CD4-positive, CD25-positive, alpha-beta regulatory T cell (primary cell): Measurements from ENCODE around the gene TOLLIP. TPM values are rescaled to one million over a fixed set of nuclear protein-coding genes. Genes with fewer than 3 reads are reported as not detected.

ENCODE experiments used
- ATAC-seq, 2 donors: fragments of 150-1000 bp; cut with Tn5 transposase; one replicate each; pipeline ENCODE4 v1.10.0; 2021; ENCODE audit warnings: low read depth in 2 of 2, moderate number of reproducible peaks in 2 of 2, moderate library complexity in 1 of 2
- DNase-seq, 3 donors: peaks; one replicate each; pipeline versions ENCODE4 v3.0.0 to v3.0.0-alpha.2; 2012 to 2022; ENCODE audit warnings: mixed read lengths in 1 of 3
- H3K27ac ChIP-seq: one replicate; pipeline ENCODE4 v1.7.0; 2013; ENCODE audit warnings: mild to moderate bottlenecking, low read length; ENCODE audit not compliant: insufficient read depth, poor library complexity, severe bottlenecking
- H3K27me3 ChIP-seq: one replicate; pipeline ENCODE4 v1.7.0; 2013; ENCODE audit warnings: low read length; ENCODE audit not compliant: control insufficient read depth, insufficient read depth
- H3K36me3 ChIP-seq: one replicate; pipeline ENCODE4 v1.7.0; 2013; ENCODE audit warnings: mild to moderate bottlenecking, low read length, moderate library complexity; ENCODE audit not compliant: control insufficient read depth, insufficient read depth
- H3K4me1 ChIP-seq: 2 replicates; pipeline ENCODE4 v1.7.0; 2013; ENCODE audit warnings: mild to moderate bottlenecking, low read length; ENCODE audit not compliant: insufficient read depth, control insufficient read depth, poor library complexity, severe bottlenecking
- H3K4me3 ChIP-seq: one replicate; pipeline ENCODE4 v1.7.0; 2013; ENCODE audit warnings: low read depth, mild to moderate bottlenecking, low read length, moderate library complexity
- H3K9me3 ChIP-seq, 2 experiments: 1 replicate in 1 of 2; 2 replicates in 1 of 2; pipeline ENCODE4 v1.7.0; 2013; ENCODE audit warnings: low read length in 2 of 2, mild to moderate bottlenecking in 1 of 2, moderate library complexity in 1 of 2; ENCODE audit not compliant: control insufficient read depth in 2 of 2
- H3K27ac Mint-ChIP-seq, 3 donors: one replicate each; pipeline ENCODE4 v1.8.0; 2020 to 2022; ENCODE audit warnings: mild to moderate bottlenecking in 3 of 3, mixed read lengths in 3 of 3, moderate library complexity in 2 of 3
- H3K27me3 Mint-ChIP-seq: one replicate; pipeline ENCODE4 v1.8.0; 2022; ENCODE audit warnings: mild to moderate bottlenecking, mixed read lengths
- H3K36me3 Mint-ChIP-seq: one replicate; pipeline ENCODE4 v1.8.0; 2020; ENCODE audit warnings: mixed read lengths
- H3K4me1 Mint-ChIP-seq, 4 donors: one replicate each; pipeline ENCODE4 v1.8.0; 2020 to 2022; ENCODE audit warnings: mixed read lengths in 4 of 4, mild to moderate bottlenecking in 1 of 4
- H3K4me3 Mint-ChIP-seq, 4 donors: one replicate each; pipeline ENCODE4 v1.8.0; 2020 to 2022; ENCODE audit warnings: mild to moderate bottlenecking in 4 of 4, mixed read lengths in 4 of 4, moderate library complexity in 3 of 4
- H3K9me3 Mint-ChIP-seq, 7 donors: one replicate each; pipeline ENCODE4 v1.8.0; 2020 to 2022; ENCODE audit warnings: mixed read lengths in 7 of 7, mild to moderate bottlenecking in 3 of 7, moderate library complexity in 2 of 7
- polyA plus RNA-seq, 4 donors: library from polyadenylated mRNA; unstranded; fragments of 300-500 nt; fragmentation: Illumina TruSeq; gene quantifications; one replicate each; pipeline ENCODE4 v1.2.3, GENCODE V29; 2021
- total RNA-seq: library from RNA; stranded (reverse); gene quantifications from one replicate; pipeline ENCODE4 v1.2.3, GENCODE V29; 2022

The TOLLIP gene
- total and polyA plus RNA-seq, 5 donors from 2014 or later = 25.3 to 60.0 (median 30.8) TPM

DNA sequence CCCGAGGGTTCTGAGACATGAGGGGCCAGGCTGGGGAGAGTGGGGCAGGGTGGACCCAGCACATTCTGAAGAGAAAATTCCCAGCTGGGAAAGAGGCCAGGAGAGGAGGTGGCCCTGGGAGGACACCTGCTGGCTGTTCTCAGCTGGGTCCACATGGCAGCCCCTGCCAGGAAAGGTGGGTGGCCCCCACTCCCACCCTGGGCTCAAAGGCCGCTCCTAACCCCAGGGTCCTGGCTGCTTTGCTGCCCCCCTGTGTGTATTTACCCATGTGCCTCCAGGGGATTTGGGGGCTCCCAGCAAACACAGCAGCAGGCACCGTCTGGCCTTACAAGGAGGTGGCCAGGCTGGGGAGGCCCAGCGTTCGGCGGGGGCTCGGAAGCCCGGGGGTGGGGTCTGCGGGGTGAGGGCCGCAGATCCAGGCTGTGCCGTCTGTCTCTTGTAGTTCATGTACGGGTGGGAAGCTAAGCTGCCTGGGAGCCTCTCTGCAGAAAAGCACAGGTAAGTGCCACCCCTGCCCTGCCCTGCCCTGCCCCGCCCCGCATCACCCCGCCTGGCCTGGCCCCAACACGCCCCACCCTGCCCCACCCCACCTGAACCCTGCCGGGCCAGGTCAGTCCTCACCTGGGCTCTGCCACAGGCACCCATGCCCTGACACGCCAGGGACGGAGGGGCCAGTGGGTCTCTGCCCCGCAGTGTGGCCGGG is 75.9 kb downstream of the TOLLIP start:
- Mint-ChIP-seq H3K27ac (no peak overlapping the region), H3K36me3 (no peaks in the 10 kb centered on the region), H3K9me3 (no peaks in the 10 kb centered on the region), H3K27me3 (no peaks in the 10 kb centered on the region), H3K4me3 (no peak overlapping the region), H3K4me1 (no peaks in the 10 kb centered on the region)
- Histone ChIP-seq H3K9me3 (no peaks in the 10 kb centered on the region), H3K27ac (no peak overlapping the region), H3K4me3 (no peak overlapping the region), H3K4me1 (no peaks in the 10 kb centered on the region), H3K36me3 (no peaks in the 10 kb centered on the region), H3K27me3 (no peaks in the 10 kb centered on the region)
- DNase-seq (no peak), ATAC-seq (no peak)

GRCh38 chr11:1232883-1233321 is 76.5 kb downstream of the TOLLIP start:
- no peak overlapping the region for H3K4me3 ChIP-seq
- H3K4me1 Mint-ChIP-seq = no peaks in the 10 kb centered on the region
- no peaks in the 10 kb centered on the region for H3K36me3 ChIP-seq
- H3K27me3 Mint-ChIP-seq = no peaks in the 10 kb centered on the region
- no peaks in the 10 kb centered on the region for H3K27me3 ChIP-seq
- H3K4me3 Mint-ChIP-seq = no peak overlapping the region
- H3K4me1 ChIP-seq = no peaks in the 10 kb centered on the region
- no peaks in the 10 kb centered on the region for H3K36me3 Mint-ChIP-seq
- H3K9me3 Mint-ChIP-seq = no peaks in the 10 kb centered on the region
- no peak for DNase-seq
- no peaks in the 10 kb centered on the region for H3K9me3 ChIP-seq
- no peak overlapping the region for H3K27ac ChIP-seq
- no peak for ATAC-seq
- no peak overlapping the region for H3K27ac Mint-ChIP-seq

DNA sequence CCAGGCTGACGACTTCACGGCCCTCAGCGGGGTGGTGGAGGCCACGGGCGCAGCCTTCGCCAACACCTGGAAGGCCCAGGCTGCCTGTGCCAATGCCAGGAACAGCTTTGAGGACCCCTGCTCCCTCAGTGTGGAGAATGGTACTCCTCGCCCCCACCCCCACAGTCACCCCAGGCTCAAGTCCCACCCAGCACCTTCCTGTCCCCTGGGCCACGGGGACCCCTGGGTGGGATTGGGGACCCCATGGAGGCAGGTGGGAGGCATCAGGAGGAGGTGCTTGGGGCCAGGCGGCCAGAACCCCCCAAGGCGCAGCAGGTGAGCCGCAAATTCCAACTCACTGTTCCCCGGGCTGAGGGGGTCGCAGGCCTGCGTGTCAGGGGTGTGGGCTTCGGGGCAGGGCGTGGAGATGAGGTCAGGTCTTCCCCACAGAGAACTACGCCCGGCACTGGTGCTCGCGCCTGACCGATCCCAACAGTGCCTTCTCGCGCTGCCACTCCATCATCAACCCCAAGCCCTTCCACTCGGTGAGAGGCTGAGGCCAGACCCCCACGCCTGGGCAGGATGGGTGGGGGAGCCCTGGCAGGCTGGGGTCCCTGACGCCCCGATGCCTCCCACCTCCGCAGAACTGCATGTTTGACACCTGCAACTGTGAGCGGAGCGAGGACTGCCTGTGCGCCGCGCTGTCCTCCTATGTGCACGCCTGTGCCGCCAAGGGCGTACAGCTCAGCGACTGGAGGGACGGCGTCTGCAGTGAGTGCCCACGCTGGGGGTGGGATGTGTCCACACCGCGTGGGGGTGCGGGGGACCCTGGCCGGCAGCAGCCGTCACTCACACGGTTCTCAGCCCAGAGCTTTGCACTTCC is 77.2 kb downstream of the TOLLIP start:
- Mint-ChIP-seq H3K9me3 (no peaks in the 10 kb centered on the region), H3K27ac (no peak overlapping the region), H3K27me3 (no peaks in the 10 kb centered on the region), H3K4me1 (no peaks in the 10 kb centered on the region), H3K4me3 (no peak overlapping the region), H3K36me3 (no peaks in the 10 kb centered on the region)
- Histone ChIP-seq H3K27me3 (no peaks in the 10 kb centered on the region), H3K9me3 (no peaks in the 10 kb centered on the region), H3K4me3 (no peak overlapping the region), H3K27ac (no peak overlapping the region), H3K36me3 (no peaks in the 10 kb centered on the region), H3K4me1 (no peaks in the 10 kb centered on the region)
- ATAC-seq (no peak), DNase-seq (no peak)

- Mint-ChIP-seq H3K4me3 (no peak overlapping the region), H3K27ac (no peak overlapping the region), H3K9me3 (no peaks in the 10 kb centered on the region), H3K36me3 (no peaks in the 10 kb centered on the region), H3K27me3 (no peaks in the 10 kb centered on the region), H3K4me1 (no peaks in the 10 kb centered on the region)
- H3K27ac ChIP-seq = no peak overlapping the region
- no peak overlapping the region for H3K4me3 ChIP-seq
- H3K4me1 ChIP-seq = no peaks in the 10 kb centered on the region
- no peaks in the 10 kb centered on the region for H3K9me3 ChIP-seq
- no peaks in the 10 kb centered on the region for H3K36me3 ChIP-seq
- DNase-seq = no peak
- ATAC-seq = no peak
- H3K27me3 ChIP-seq = no peaks in the 10 kb centered on the region
Measured at GRCh38 chr11:1231396-1232020, 77.9 kb downstream of the TOLLIP start.

DNA sequence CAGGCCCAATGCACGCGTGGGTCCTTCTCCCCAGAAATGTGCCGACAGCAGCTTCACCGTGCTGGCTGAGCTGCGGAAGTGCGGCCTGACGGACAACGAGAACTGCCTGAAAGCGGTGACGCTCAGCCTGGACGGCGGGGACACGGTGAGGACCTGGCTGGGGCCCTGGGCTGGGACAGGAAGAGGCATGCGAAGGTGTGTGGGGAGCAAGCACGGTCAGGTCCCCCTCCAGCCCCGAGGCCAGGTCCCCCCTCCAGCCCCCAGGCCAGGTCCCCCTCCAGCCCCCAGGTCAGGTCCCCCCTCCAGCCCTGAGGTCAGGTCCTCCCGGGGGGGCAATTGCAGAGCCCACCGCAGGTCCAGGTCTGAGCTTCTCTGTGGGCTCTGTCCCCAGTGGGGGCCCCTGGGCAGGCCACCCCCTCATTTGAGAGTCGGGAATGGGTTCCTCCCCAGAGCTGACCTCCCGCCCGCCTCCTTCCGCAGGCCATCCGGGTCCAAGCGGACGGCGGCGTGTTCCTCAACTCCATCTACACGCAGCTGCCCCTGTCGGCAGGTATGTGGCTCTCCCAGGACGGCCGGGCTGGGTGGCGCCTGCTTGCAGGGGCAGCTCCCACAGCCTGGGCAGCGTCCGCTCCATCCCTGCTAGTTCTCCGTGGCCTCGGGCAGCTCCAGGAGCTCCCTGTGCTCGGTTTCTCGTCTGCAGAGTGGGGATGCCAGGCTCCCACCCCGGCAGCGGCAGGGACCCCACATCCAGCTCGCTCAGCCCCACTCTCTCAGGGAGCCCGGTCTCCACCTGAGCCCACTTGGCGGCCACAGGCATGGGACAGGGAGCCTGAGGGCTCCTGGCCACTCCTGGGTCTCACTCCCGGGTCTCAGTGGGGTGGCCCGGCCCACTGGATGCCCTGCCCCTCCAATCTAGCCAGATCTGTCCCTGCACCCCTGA is 78.7 kb downstream of the TOLLIP start:
- no peaks in the 10 kb centered on the region for H3K4me1 Mint-ChIP-seq
- no peaks in the 10 kb centered on the region for H3K27me3 Mint-ChIP-seq
- H3K27ac Mint-ChIP-seq = no peak overlapping the region
- no peaks in the 10 kb centered on the region for H3K36me3 ChIP-seq
- H3K36me3 Mint-ChIP-seq = no peaks in the 10 kb centered on the region
- no peak overlapping the region for H3K27ac ChIP-seq
- ATAC-seq (no peak), DNase-seq (no peak)
- no peak overlapping the region for H3K4me3 Mint-ChIP-seq
- no peaks in the 10 kb centered on the region for H3K4me1 ChIP-seq
- no peak overlapping the region for H3K4me3 ChIP-seq
- no peaks in the 10 kb centered on the region for H3K27me3 ChIP-seq
- no peaks in the 10 kb centered on the region for H3K9me3 Mint-ChIP-seq
- H3K9me3 ChIP-seq = no peaks in the 10 kb centered on the region

- no peaks in the 10 kb centered on the region for H3K4me1 Mint-ChIP-seq
Measured at GRCh38 chr11:1230121-1230455, 79.3 kb downstream of the TOLLIP start.

DNA sequence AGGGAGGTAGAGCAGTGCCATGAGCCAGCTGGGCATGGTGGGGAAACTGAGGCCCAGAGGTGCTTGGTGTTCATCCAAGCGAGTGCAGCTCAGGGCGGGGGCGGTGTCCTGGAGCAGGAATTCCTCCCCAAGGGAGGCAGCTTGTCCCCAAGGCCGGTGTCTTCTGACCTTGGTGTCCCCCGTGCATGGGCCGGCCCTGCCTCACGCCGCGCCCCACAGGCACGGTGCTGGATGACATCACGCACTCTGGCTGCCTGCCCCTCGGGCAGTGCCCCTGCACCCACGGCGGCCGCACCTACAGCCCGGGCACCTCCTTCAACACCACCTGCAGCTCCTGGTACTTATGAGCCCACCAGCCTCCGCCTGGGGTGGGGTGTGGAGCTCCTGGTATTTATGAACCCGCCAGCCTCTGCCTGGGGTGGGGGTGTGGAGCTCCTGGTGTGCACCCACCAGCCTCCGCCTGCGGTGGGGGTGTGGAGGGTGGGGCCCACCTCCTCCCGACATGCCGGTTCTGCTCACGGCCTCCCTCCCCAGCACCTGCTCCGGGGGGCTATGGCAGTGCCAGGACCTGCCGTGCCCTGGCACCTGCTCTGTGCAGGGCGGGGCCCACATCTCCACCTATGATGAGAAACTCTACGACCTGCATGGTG is 79.8 kb downstream of the TOLLIP start:
- H3K36me3 ChIP-seq = no peaks in the 10 kb centered on the region
- no peaks in the 10 kb centered on the region for H3K4me1 ChIP-seq
- DNase-seq (no peak), ATAC-seq (no peak)
- Mint-ChIP-seq H3K27me3 (no peaks in the 10 kb centered on the region), H3K4me1 (no peaks in the 10 kb centered on the region), H3K4me3 (no peak overlapping the region), H3K9me3 (no peaks in the 10 kb centered on the region), H3K36me3 (no peaks in the 10 kb centered on the region), H3K27ac (no peak overlapping the region)
- H3K9me3 ChIP-seq = no peaks in the 10 kb centered on the region
- H3K27me3 ChIP-seq = no peaks in the 10 kb centered on the region
- no peak overlapping the region for H3K4me3 ChIP-seq
- no peak overlapping the region for H3K27ac ChIP-seq

More at GRCh38 chr11:1230121-1230455, 79.3 kb downstream of the TOLLIP start:
- H3K4me3 Mint-ChIP-seq = no peak overlapping the region
- H3K27ac ChIP-seq = no peak overlapping the region
- H3K27ac Mint-ChIP-seq = no peak overlapping the region
- no peak for ATAC-seq
- no peaks in the 10 kb centered on the region for H3K36me3 Mint-ChIP-seq
- no peaks in the 10 kb centered on the region for H3K27me3 Mint-ChIP-seq
- no peaks in the 10 kb centered on the region for H3K9me3 ChIP-seq
- no peaks in the 10 kb centered on the region for H3K4me1 ChIP-seq
- H3K36me3 ChIP-seq = no peaks in the 10 kb centered on the region
- no peak for DNase-seq
- no peaks in the 10 kb centered on the region for H3K9me3 Mint-ChIP-seq
- no peak overlapping the region for H3K4me3 ChIP-seq
- H3K27me3 ChIP-seq = no peaks in the 10 kb centered on the region
